HG03135 (cell line): ENCODE data around the gene TRIO.
"Not testable (repeated sequence)": the region's sequence is repeated elsewhere in the genome, so short reads cannot be mapped to it uniquely, and the experiment has no call there.

Experiments used
- ATAC-seq: cut with Tn5 transposase; IDR thresholded peaks from one replicate; pipeline ENCODE4 v1.9.1; 2021; ENCODE audit warnings: mild to moderate bottlenecking, moderate library complexity; ENCODE audit not compliant: unreplicated experiment

Gene TRIO

DNA sequence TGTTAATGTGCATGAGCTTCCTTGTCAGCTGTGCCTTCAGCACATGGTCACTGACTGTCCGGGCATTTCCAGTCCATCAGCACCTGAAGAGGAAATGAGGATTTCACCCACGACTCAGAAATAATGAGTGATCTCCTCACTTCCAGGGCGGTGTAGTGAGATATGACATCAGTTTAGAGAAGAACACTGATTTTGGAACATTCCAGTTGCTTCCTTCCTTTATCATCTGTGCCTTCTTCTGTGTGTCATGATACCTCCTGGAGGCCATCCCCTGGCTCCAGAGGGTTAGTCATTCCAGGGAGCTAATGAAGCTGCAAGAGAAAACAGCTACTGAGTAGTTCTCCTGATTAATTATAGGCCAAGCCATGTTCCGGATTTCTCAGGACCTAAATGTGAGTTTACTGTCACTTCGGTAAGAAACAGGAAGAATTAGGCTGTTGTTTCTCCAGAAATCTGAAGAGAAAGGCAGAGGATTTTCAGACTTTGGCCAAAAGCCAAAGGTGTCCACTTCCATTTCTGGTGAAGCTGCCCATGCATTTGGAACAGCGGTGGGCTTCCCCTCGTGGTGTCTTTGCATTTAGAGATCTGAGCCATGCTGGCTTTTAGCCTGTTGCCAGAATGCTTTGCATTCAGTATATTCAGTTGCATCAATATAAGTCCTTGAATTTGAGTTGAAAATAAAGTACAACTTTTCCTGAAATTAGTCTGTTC, 277.1 kb downstream of the TRIO start:
- ATAC-seq = no peak

DNA sequence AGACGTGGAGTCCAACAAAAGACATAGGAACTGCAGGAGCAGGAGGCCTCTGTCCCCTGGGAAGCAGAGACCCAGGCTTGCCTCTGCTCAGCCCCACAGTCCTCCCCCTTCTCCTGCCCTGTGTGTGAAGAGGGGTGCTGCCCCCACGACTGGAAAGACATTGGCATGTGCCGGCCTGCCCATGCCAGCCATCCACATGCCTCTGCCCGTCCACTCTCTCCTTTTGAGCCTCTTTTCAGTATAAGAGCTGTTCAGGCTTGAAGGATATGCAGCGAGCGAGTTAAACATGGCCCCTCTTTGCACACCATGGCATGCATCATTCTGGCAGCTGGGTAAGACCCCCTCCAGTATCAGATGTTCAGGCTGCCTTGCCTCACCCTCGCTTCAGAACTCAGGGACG, 278.7 kb downstream of the TRIO start:
- ATAC-seq = no peak

DNA sequence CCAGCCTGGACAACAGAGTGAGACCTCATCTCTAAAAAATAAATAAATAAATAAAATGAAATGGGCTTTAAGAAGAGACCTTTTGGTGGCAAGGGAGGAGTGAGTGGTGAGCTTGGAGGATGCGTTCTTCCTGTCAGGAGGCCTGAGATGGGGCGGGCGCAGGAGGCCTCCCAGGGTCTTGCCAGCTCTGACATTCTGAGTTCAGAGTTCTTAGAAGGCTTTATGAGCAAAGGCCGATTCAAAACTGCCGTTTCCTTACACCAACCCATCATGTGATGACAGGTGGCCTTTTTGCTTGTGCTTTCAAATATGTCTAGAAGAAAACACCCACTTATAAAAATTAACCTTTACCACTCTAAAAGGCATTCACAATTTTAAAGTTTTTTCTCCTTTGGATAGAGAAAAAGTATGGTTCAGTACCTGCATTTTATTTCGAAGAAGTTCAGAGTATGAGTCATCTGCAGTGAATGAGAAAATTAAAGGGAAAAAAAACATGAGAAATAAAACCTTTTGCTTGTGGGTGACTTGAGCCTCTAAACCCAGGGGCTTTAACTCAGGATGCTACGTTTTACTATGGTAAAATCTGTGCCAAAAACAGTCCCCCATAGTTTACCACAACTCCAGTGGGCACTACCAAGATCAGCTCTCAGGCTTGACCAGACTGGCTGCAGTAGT, 281.0 kb downstream of the TRIO start:
- no peak for ATAC-seq

DNA sequence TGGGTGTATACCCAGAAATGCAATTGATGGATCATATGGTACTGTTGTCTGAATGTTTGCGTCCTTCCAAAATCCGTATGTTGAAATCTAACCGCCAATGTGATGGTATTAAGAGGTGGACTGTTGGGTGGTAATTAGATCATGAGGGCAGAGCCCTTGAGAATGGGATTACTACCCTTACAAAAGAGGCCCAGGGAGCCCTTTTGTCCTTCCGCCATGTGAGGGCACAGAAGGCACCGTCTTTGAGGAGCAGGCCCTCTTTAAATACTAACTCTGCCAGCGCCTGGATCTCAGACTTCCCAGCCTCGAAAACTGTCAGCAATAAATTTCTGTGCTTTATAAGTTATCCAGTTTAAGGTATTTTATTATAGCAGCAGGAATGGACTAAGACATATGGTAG, 282.4 kb downstream of the TRIO start:
- no peak for ATAC-seq

DNA sequence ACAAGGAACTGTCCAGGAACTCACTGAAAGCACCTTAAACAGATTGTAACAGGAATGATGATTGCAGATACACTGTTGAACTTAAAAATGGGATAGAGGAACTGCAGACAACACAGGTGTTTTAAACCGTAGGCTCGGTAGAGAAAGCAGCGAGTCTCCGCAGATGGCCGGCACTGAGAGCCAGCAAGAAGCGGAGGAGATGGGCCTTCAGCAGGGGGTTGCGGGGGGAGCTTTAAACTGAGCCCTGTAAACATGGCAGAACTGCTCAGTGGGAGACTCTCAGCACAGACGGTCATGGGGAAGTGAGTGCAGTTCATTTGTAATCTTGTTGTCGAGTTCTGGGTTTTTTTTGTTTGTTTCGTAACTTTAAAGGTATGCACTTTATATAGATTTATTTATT, 283.4 kb downstream of the TRIO start:
- no peak for ATAC-seq

DNA sequence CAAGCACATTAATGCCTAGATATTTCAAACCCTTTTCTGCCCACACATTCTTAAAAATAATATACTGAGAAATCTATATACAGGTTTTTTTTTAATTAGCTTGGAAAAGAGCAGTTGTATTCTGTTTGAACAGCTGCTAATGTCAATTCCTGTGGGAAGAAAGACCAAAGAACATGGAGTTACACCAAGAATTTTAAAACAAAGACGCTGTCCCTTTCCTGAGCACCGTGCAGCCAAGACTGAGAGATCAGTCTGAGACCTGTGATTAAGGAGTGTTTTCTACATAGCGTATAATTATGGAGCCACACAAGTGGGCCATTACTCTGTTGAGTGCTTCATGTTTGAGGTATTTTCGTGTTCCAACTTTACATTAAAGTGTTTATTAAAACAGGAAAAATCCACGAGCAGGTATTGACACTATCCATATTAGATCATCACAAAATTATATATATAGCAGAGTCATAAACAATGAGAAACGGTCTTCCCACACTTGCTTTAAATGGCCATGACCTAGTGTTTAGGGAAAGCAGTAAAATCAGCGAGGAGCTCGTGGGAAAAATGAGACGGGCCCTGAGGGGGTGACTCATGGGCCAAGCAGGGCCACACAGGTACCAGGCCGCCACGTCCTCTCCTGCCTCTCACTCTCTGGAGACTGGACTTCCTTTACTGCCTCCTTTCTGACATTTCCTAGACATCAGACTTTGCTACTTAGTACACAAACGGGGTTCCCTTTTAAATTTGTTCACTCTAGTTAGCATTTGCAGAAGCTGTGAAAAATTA, 285.4 kb downstream of the TRIO start:
- no peak for ATAC-seq

- ATAC-seq = no peak
These were observed 286.2 kb downstream of the TRIO start for GRCh38 chr5:14429101-14430050.

DNA sequence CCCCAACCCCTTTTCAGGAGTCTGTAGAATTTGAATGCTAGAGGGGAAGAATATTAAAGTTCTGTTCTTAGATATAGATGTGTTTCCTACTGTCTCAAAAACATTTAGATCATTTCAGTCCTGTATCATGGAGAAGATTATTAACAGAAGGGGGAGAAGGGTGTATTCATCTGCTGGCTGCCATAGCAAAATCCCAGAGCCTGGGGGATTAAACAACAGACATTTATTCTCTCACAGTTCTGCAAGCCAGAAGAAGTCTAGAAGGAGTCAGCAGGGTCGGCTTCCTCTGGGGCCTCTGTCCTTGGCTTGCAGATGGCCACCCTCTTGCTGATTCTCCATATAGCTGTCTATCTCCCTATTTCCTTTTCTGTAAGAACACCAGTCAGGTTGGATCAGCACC, 288.4 kb downstream of the TRIO start:
- ATAC-seq = no peak

- ATAC-seq = no peak
These were observed 289.9 kb downstream of the TRIO start for GRCh38 chr5:14432931-14433589.

DNA sequence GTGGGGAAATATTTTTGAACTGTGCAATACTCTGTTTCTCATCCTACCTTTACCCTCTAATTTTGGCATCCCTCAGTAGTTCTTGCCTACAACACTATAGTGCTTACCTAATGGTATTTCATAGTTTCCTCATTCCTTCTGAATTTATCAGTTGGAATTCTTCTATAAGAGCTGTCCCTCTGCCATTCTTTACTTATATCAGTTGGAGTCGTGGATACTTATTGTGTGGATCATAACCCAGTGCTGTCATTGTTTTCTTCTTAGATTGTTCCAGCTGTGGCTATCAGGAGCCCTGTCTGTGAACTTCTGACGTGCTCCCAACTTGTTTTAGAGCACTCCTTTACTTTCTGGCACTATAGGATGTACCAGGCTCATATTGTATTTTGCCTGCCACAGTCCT, 292.3 kb downstream of the TRIO start:
- ATAC-seq = no peak

DNA sequence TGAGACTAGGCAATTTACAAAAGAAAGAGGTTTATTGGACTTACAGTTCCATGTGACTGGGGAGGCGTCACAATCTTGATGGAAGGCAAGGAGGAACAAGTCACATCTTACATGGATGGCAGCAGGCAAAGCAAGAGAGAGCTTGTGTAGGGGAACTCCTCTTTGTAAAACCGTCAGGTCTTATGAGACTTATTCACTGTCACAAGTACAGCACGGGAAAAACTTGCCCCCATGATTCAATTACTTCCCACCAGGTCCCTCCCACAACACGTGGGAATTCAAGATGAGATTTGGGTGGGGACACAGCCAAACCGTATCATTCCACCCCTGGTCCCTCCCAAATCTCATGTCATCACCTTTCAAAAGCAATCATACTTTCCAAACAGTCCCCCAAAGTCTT, 293.0 kb downstream of the TRIO start:
- ATAC-seq = not testable (repeated sequence)

- no peak for ATAC-seq
These were observed 293.8 kb downstream of the TRIO start for GRCh38 chr5:14436801-14437542.

DNA sequence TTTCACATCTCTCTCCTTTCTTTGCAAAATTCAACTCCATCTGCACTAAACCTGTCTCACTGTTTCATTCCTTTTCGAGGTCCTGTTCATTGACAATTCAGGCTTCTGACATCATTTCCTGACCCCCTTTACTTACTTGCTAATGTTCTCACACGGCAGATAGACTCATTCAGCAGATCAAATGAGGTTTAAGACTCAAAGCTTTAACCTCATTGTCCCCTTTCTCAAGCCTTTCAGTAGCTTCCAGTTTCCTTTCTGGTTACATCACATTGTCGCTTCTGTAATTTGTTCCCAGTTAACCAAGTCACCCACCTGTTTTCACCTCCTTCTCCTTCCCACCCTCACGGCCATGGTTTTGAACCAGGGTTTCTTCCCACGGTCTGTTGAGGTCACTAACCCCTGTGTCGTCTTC, 295.1 kb downstream of the TRIO start:
- ATAC-seq = no peak

DNA sequence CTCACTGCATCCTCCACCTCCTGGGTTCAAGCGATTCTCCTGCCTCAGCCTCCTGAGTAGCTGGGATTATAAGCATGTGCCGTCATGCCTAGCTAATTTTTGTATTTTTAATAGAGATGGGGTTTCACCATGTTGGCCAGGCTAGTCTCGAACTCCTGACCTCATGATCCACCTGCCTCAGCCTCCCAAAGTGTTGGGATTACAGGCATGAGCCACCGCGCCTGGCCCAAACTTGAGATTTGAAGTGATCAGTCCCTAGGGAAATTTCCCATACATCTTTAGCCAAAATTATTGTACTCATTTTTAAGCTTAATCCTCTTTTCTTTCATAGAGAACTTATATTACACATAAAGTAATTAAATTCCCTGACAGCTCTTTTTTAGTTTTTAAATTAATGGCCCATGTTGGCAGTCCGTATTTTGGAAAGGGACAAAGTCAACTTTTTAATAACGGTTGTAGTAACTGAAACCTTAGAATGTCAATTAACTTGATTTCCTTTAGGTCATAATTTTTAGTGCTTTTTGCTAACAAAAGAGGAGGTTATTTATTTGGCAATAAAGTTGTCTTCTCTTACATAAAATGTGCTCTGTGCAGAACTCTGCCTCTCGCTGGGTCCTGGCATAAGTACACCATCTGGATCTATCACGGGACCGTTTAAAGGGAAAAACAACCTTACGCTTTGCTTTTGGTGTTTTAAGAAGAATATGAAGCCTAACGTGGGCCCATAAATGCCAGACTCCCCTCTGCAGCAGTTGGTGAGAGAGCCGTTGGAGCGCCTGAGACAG, 296.1 kb downstream of the TRIO start:
- ATAC-seq = no peak

GRCh38 chr5:14440223-14440581, 297.1 kb downstream of the TRIO start:
- no peak for ATAC-seq

GRCh38 chr5:14440582-14441431, 297.7 kb downstream of the TRIO start:
- no peak for ATAC-seq

DNA sequence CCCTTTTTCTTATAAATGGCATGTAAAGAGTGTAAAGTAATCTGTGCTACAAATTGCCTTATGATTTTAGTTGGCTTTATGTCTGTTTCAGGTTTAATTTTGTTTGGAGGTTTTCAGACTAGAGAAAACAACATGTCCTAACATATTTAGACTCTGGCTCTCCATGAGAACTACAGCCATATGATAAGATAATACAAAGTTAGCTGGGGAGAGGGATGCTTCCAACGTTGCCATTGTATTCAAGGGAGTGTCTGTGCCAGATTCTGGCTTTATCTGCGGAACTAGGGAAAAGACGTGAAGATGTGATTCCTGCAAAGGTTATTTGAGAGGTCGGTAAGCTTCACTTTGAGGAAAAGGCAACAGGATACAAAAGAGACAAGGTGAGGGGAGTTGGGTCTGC, 298.5 kb downstream of the TRIO start:
- no peak for ATAC-seq

- no peak for ATAC-seq
These were observed 299.4 kb downstream of the TRIO start for GRCh38 chr5:14442536-14442935.
